SK-N-SH (cell line): ENCODE data around the gene AP4B1. TPM values are rescaled to one million over a fixed set of nuclear protein-coding genes. Genes with fewer than 3 reads are reported as not detected.

Source experiments
- CTCF ChIA-PET: fragments of 300-600, 350-600 bp; formaldehyde crosslinking; extraction: SDS; loops from one replicate; lab custom pipeline; 2021; lab: Yijun Ruan, JAX
- POLR2A ChIA-PET: fragments of 350-600 bp; sonication (Branson Sonifier 250); formaldehyde crosslinking; extraction: SDS; loops from one replicate; lab custom pipeline; 2020; ENCODE audit warnings: antibody characterized with exemption, inconsistent platforms; lab: Yijun Ruan, JAX
- DNase-seq: peaks from one replicate; pipeline ENCODE4 v3.0.0; 2012
- H2AFZ ChIP-seq: fragments of 200-600 bp; sonication (generic); 2 replicates; pipeline ENCODE4 v1.8.1; 2016; ENCODE audit warnings: antibody characterized with exemption, mild to moderate bottlenecking, low read depth
- H3F3A ChIP-seq: fragments of 200-600 bp; sonication (generic); replicated peaks from 2 replicates; pipeline ENCODE3; 2016; ENCODE audit warnings: antibody characterized with exemption, mild to moderate bottlenecking; ENCODE audit not compliant: insufficient read depth
- H3K27ac ChIP-seq, 2 experiments: fragments of 200-500 bp in 1 of 2; fragments of 200-600 bp in 1 of 2; sonication (Bioruptor generic) in 1 of 2; sonication (generic), shearing (Covaris generic) in 1 of 2; 2 replicates each; pipeline versions ENCODE4 v1.5.1 to v1.6.1; 2014 to 2016; ENCODE audit warnings: low read depth in 2 of 2, inconsistent platforms in 1 of 2, low read length in 1 of 2, mild to moderate bottlenecking in 1 of 2, mixed read lengths in 1 of 2
- H3K27me3 ChIP-seq: fragments of 200-600 bp; sonication (generic), shearing (Covaris generic); 2 replicates; pipeline ENCODE4 v1.6.1; 2016; ENCODE audit warnings: mixed run types; ENCODE audit not compliant: insufficient read depth
- H3K36me3 ChIP-seq, 2 experiments: fragments of 200-500 bp in 1 of 2; fragments of 200-600 bp in 1 of 2; sonication (Bioruptor generic) in 1 of 2; sonication (generic) in 1 of 2; replicated peaks in 1 of 2; 2 replicates each; pipeline versions ENCODE3 to v1.5.1; 2014 to 2016; ENCODE audit warnings: low read length in 1 of 2, mild to moderate bottlenecking in 1 of 2; ENCODE audit not compliant: insufficient read depth in 2 of 2, control insufficient read depth in 1 of 2
- H3K4me1 ChIP-seq, 2 experiments: fragments of 200-500 bp in 1 of 2; fragments of 200-600 bp in 1 of 2; sonication (Bioruptor generic) in 1 of 2; sonication (generic), shearing (Covaris generic) in 1 of 2; 2 replicates each; pipeline versions ENCODE4 v1.5.1 to v1.6.1; 2014 to 2016; ENCODE audit warnings: low read depth in 1 of 2, low read length in 1 of 2, mixed run types in 1 of 2; ENCODE audit not compliant: insufficient read depth in 2 of 2, control insufficient read depth in 1 of 2
- H3K4me2 ChIP-seq: fragments of 200-600 bp; sonication (generic), shearing (Covaris generic); 2 replicates; pipeline ENCODE4 v1.6.1; 2017; ENCODE audit warnings: mixed run types
- H3K4me3 ChIP-seq, 2 experiments: fragments of 200-500 bp in 1 of 2; fragments of 200-600 bp in 1 of 2; sonication (Bioruptor generic) in 1 of 2; sonication (generic), shearing (Covaris generic) in 1 of 2; 2 replicates each; pipeline versions ENCODE4 v1.5.1 to v1.8.1; 2014 to 2016; ENCODE audit warnings: low read depth in 2 of 2, inconsistent platforms in 1 of 2, low read length in 1 of 2, mild to moderate bottlenecking in 1 of 2, mixed read lengths in 1 of 2, moderate library complexity in 1 of 2
- H3K79me2 ChIP-seq: fragments of 200-600 bp; sonication (generic); 2 replicates; pipeline ENCODE4 v1.8.1; 2017; ENCODE audit warnings: mild to moderate bottlenecking; ENCODE audit not compliant: insufficient read depth
- H3K9ac ChIP-seq: fragments of 200-600 bp; sonication (generic); 2 replicates; pipeline ENCODE4 v1.6.1; 2017; ENCODE audit warnings: mixed run types
- H3K9me2 ChIP-seq: fragments of 200-600 bp; sonication (generic); 2 replicates; pipeline ENCODE4 v1.6.1; 2017; ENCODE audit warnings: mixed run types
- H3K9me3 ChIP-seq: fragments of 200-600 bp; sonication (generic); 2 replicates; pipeline ENCODE4 v1.6.1; 2017; ENCODE audit warnings: mixed run types, mild to moderate bottlenecking, moderate library complexity
- H4K20me1 ChIP-seq: fragments of 200-600 bp; sonication (generic); 2 replicates; pipeline ENCODE4 v1.6.1; 2017; ENCODE audit warnings: mild to moderate bottlenecking, mixed run types; ENCODE audit not compliant: insufficient read depth
- CTCF ChIP-seq: fragments of 200-600 bp; sonication (generic); IDR thresholded peaks from 2 replicates; pipeline ENCODE4 v1.6.1; 2017; ENCODE audit warnings: antibody characterized with exemption, mild to moderate bottlenecking, moderate library complexity
- EP300 ChIP-seq, 2 experiments: IDR thresholded peaks; 2 replicates each; pipeline versions ENCODE4 v1.4.0 to v1.6.1; 2012; ENCODE audit warnings: borderline replicate concordance in 1 of 2, low read depth in 1 of 2, low read length in 1 of 2
- REST ChIP-seq: IDR thresholded peaks from 2 replicates; pipeline ENCODE4 v1.6.1; 2012; ENCODE audit warnings: mild to moderate bottlenecking, low read depth, low read length, moderate library complexity
- RFX5 ChIP-seq: IDR thresholded peaks from 2 replicates; pipeline ENCODE4 v1.6.1; 2012; ENCODE audit warnings: mild to moderate bottlenecking, improper control_type of control experiment, low read length
- SIN3A ChIP-seq: IDR thresholded peaks from 2 replicates; pipeline ENCODE4 v1.6.1; 2012; ENCODE audit warnings: low read depth, mild to moderate bottlenecking, low read length, moderate library complexity, borderline replicate concordance
- TAF1 ChIP-seq: IDR thresholded peaks from 2 replicates; pipeline ENCODE4 v1.6.1; 2012; ENCODE audit warnings: low read depth, mild to moderate bottlenecking, low read length, moderate library complexity, borderline replicate concordance
- TEAD4 ChIP-seq: IDR thresholded peaks from 2 replicates; pipeline ENCODE4 v1.4.0; 2012; ENCODE audit warnings: mild to moderate bottlenecking, borderline replicate concordance; ENCODE audit not compliant: insufficient read depth
- WGBS: methylation state at CpG from one replicate; pipeline ENCODE4 v1.1.6; 2017; ENCODE audit warnings: low lambda C conversion rate; 5-methylcytosine and 5-hydroxymethylcytosine counted together
- polyA plus RNA-seq, 3 experiments: library from polyadenylated mRNA; depleted of rRNA; stranded (reverse); fragments of >200 nt; gene quantifications; 2 replicates each; pipeline ENCODE4 v1.2.3, GENCODE V29; 2012

AP4B1 gene
- polyA plus RNA-seq, 1 of the 3 experiments (the other 2 are of a cell fraction) = 11.5 TPM

GRCh38 chr1:113931451-113931851 lies 26.9 kb upstream of the AP4B1 start (continued):
- TF ChIP-seq REST (no peak), RFX5 (no peak), TAF1 (no peak), EP300 (IDR thresholded peaks at IDR 0.05; ENCODE audit: borderline replicate concordance in 1 of 2, low read depth in 1 of 2, low read length in 1 of 2) (no peak)

GRCh38 chr1:113930499-113931161 lies 26.0 kb upstream of the AP4B1 start:
- Histone ChIP-seq H3K4me1 (peaks cover 8 to 22% of the 10 kb centered on the region in 2 experiments), H3K9me3 (no peaks in the 10 kb centered on the region), H3K9ac (peak overlapping the region; percentile 98), H3K27me3 (no peaks in the 10 kb centered on the region), H3K9me2 (no peaks in the 10 kb centered on the region), H3K36me3 (no peaks in the 10 kb centered on the region), H3F3A (no peaks in the 10 kb centered on the region), H3K4me2 (peak overlapping the region; percentile 95), H3K4me3 (peak overlapping the region; percentile 93 to 99), H3K79me2 (peaks cover 63% of the 10 kb centered on the region), H3K27ac (peak overlapping the region; percentile 24 to 89; a peak in 2 of 4 replicates), H4K20me1 (peaks cover 50% of the 10 kb centered on the region), H2AFZ (no peak overlapping the region)
- ChIA-PET POLR2A (interaction anchor here (1.6 to 2.9 kb wide), 2 partner anchors 26 to 172 kb away, joined by 4 to 21 read pairs; partner anchors contain the start of genes AP4B1, DCLRE1B and PHTF1), CTCF (interaction anchor here (0.8 to 3.2 kb wide), 10 partner anchors 11 to 95 kb away, joined by 3 to 19 read pairs (median 5); partner anchors contain the start of genes AP4B1, DCLRE1B and OLFML3)
- peak; percentile 43 for DNase-seq
- TF ChIP-seq TEAD4 = no peak
- 8% methylated on average over 8 of the region's 8 CpGs for WGBS

- no peak for DNase-seq
- Histone ChIP-seq H4K20me1 (peaks cover 43% of the 10 kb centered on the region), H3K27me3 (no peaks in the 10 kb centered on the region), H2AFZ (0 out of 2 replicates have a peak overlapping the region, but pooled peaks have one; percentile 98), H3K4me1 (peaks cover 8 to 22% of the 10 kb centered on the region in 2 experiments), H3K9me2 (no peaks in the 10 kb centered on the region), H3K9ac (peak overlapping the region; percentile 98), H3K36me3 (no peaks in the 10 kb centered on the region), H3K4me2 (peak overlapping the region; percentile 95), H3F3A (no peaks in the 10 kb centered on the region), H3K79me2 (peaks cover 56% of the 10 kb centered on the region), H3K4me3 (peak overlapping the region; percentile 93 to 99), H3K27ac (peak overlapping the region; percentile 53 to 89), H3K9me3 (no peaks in the 10 kb centered on the region)
- WGBS = 2% methylated on average over 11 of the region's 64 CpGs
- POLR2A ChIA-PET = interaction anchor here (1.6 to 2.9 kb wide), 2 partner anchors 25 to 171 kb away, joined by 4 to 21 read pairs; partner anchors contain the start of genes AP4B1, DCLRE1B and PHTF1
- peak; percentile 25; the same call in 1 of the 2 replicates for TF ChIP-seq CTCF
- no peak for TF ChIP-seq SIN3A
- CTCF ChIA-PET = interaction anchor here (0.7 to 3.2 kb wide), 15 partner anchors 9 to 247 kb away, joined by 3 to 19 read pairs (median 5); partner anchors contain the start of genes AP4B1, DCLRE1B, OLFML3 and RSBN1
These were observed 25.3 kb upstream of the AP4B1 start for GRCh38 chr1:113929750-113930498.
